GM18867 (cell line): ENCODE data around the gene PKP2.
"Not testable (repeated sequence)": the region's sequence is repeated elsewhere in the genome, so short reads cannot be mapped to it uniquely, and the experiment has no call there.

ENCODE experiments used
- ATAC-seq: cut with Tn5 transposase; IDR thresholded peaks from one replicate; pipeline ENCODE4 v1.9.1; 2021; ENCODE audit warnings: mild to moderate bottlenecking, moderate library complexity; ENCODE audit not compliant: unreplicated experiment

The PKP2 gene

GRCh38 chr12:32897281-32897610, 669 bp upstream of the PKP2 start:
- peak; percentile 2 for ATAC-seq

- no peak for ATAC-seq
Observed at GRCh38 chr12:32895688-32896431, 717 bp downstream of the PKP2 start.

DNA sequence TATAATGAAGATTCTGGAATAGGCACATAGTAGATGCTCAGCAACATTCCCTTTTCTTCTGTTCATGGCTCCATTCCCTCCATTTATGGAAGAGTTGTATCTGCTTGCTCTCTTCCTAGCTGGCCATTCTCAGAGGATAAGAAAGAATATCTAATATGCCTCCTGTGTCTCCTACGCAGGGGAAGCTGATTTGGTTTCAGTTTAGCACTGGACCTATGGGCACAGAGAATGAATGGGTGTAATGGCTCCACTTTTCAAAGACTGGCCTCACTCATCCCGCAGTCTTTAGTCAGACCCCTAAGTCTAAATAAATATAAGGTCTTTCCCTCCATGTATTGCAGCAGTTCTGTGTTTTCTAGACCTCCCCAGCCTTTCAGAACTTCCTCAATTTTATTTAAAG, 2.0 kb downstream of the PKP2 start:
- no peak for ATAC-seq

GRCh38 chr12:32893458-32893857, 3.1 kb downstream of the PKP2 start:
- no peak for ATAC-seq

DNA sequence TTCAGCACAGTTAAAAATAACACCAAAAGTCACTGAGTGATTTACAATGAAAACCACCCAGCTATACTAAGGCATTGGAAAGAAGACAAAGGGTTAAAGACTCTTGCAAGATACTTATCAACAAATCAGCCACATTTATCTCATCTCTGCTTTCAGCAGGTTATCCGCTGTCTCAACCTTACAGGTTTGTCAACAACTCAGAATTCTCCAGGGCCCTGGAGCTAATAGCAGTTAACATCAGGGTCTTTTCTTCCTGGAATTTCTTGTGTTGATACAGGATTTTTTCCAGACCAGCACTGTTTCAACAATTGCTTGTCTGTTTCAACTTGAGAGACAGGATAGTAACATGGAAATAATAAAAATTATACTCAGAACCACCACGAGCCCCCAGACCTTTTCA, 3.5 kb downstream of the PKP2 start:
- no peak for ATAC-seq

- not testable (repeated sequence) for ATAC-seq
Observed at GRCh38 chr12:32892369-32892768, 4.2 kb downstream of the PKP2 start.

DNA sequence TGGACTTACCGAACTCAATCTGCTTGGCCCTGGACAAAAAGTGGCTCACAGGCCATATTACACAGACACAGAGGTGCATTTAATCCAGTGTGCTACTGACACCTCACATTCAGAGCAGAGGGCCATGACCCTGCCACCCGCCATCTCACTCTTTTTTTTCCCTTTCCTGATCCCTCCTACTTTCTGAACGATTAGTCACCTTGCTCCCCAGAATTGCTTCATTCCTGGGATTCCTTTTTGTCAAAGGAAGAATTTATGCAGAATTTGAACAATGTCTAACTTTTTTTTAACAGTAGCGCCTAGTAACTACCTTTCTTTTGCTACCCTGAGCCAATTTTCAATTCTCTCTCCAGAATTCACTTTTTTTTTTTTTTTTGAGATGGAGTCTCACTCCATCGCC, 4.6 kb downstream of the PKP2 start:
- no peak for ATAC-seq

- ATAC-seq, result no peak
Observed at GRCh38 chr12:32891526-32891925, 5.1 kb downstream of the PKP2 start.

DNA sequence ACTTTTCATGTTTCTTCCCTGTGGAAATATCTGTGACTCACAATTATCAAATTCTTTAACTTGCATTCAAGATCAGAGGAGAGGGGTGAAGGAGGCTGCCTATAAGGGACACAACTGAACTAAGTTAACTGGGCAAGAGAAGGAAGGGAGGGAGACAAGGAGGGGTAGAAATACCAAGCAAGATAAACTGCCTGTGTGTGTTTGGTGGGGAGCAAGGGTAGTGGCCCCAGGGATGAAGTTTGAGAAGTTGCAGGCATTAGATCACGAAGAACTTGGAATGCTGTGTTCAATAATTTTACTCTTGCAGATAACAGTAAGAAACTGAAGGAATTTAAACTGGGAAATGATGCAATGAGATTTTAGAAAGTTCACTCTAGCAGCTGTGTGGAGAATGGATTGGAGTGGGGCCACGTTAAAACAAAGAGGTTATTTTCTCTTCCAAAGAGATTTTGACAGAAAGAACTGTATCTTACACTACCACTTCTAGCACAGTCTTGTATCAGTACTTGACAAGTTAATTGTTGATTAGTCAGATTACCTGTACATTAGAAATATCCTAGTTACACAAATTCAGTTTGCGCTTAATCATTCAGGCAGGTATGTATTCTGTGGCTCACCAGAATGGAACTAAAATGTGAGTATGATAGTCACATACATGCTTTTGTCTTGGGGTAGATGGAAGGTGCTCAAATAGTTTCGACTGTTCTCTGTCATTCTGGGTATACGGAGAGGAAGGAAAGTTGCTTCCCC, 7.4 kb downstream of the PKP2 start:
- ATAC-seq, result no peak

DNA sequence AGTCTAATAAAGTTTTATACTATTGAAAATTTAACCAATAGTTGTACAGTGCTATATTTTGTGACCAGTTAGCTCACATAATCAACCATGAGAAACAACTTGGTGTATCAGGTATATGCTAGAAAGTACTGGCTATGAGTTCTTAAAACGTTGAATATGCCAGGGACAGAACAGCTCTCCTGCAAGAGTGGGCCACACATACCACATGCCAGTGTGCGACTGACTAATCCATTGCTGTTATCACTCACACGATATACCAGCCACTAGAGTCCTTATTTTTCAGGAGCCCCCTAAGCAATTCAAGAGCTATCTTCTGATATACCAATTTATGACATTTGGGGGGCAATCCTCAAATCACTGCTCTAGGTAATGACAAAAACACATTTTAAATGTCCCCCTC, 9.5 kb downstream of the PKP2 start:
- no peak for ATAC-seq

GRCh38 chr12:32885831-32886230, 10.7 kb downstream of the PKP2 start:
- ATAC-seq, result peak; percentile 81

DNA sequence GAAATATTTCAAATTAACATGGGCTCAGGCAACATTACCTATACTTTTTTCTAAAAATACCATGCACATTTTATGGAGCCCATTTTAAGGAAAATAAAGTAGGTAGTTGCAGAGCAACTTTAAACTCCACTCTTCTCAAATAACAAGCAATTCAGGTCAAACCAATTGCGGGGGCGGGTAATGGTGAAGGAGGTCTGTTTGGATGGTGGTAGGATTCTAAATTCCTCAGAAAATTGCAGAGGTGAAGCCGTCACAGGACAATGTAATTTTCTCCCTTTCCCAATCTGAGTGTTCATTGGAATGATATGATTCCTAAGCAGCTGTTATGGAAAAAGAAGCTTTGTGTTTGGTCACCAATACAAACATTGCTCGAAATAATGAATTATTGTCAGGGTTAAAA, 11.6 kb downstream of the PKP2 start:
- ATAC-seq, result no peak

DNA sequence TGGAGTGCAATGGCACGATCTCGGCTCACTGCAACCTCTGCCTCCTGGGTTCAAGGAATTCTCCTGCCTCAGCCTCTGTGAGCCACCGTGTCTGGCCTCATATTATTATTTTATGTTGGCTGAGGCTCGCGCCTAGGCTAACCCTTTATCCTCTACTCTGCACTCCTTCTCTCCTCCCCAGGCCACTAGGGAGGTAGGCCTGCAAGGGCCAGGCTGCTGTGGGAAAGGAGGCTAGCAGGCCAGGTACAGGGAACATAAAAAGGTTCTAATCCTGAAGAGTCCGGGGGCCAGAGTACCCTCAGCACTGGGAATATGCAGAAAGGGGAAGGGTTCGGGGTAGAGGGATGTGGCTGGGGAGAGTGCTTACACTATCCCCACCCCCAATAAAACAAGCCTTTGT, 14.9 kb downstream of the PKP2 start:
- no peak for ATAC-seq

DNA sequence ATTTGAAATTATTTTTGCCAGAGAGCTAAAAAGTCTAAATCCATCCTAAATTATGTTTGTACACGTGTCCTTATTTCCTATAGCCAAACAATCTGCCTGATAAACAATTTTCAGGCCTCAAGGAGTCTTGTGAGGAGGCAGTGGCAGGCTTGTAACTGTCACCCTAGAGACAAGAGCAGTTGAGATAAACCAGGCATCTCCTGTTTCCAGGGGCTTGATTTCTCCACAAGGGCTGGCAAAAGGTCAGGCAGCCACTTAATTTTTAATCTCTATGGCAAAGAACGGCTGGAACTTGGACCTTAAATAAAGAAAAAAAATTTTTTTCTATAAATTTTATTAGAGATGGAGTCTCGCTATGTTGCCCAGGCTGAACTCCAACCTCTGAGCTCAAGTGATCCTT, 15.5 kb downstream of the PKP2 start:
- no peak for ATAC-seq

DNA sequence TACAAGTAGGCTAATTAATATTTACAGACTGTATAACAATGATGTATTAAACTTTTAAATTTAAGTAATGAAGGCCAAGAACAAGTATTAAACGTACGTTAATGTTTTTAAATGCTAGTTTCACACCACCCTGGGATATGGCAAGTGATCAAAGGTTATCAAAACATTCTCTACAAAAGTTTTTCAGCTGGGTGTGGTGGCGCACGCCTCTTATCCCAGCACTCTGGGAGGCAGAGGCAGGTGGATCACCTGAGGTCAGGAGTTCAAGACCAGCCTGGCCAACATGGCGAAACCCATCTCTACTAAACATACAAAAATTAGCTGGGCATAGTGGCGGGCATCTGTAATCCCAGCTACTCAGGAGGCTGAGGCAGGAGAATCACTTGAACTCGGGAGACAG, 17.5 kb downstream of the PKP2 start:
- not testable (repeated sequence) for ATAC-seq

GRCh38 chr12:32877601-32878459, 18.7 kb downstream of the PKP2 start:
- no peak for ATAC-seq

GRCh38 chr12:32876004-32876403, 20.6 kb downstream of the PKP2 start:
- no peak for ATAC-seq

GRCh38 chr12:32874975-32875374, 21.6 kb downstream of the PKP2 start:
- no peak for ATAC-seq

- no peak for ATAC-seq
Observed at GRCh38 chr12:32874078-32874477, 22.5 kb downstream of the PKP2 start.

DNA sequence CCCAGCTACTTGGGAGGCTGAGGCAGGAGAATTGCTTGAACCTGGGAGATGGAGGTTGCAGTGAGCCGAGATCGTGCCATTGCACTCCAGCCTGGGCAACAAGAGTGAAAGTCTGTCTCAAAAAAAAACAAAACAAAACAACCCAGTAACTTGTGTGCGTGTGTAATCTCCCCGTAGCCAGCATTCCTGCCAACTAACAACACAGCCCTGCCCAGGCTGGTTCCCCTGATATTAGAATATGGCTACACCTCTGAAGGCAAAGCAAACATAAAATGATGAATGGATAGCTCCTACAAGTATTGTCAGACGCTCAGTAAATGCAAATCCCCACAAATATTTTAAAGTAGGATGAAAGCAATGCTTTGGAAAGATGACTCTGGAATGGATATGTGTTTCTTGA, 24.2 kb downstream of the PKP2 start:
- not testable (repeated sequence) for ATAC-seq

DNA sequence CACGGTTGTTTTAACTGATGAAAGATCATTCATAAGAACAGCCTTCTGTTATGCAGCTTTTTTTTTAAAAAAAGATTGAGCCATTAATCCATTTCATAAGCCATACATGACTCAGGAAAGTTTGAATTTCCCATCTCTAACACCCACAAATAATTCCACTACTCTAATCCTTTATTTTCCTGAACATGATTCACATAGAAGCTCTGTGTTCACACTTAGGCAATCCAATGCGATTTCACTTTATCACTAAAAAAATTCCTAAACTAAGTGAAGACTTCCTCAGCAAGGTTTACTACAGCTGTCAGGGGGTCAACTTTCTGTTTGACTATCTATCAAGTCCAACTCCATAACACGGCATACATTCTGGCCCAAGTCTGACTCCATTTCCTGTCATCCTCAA, 25.9 kb downstream of the PKP2 start:
- ATAC-seq, result no peak

DNA sequence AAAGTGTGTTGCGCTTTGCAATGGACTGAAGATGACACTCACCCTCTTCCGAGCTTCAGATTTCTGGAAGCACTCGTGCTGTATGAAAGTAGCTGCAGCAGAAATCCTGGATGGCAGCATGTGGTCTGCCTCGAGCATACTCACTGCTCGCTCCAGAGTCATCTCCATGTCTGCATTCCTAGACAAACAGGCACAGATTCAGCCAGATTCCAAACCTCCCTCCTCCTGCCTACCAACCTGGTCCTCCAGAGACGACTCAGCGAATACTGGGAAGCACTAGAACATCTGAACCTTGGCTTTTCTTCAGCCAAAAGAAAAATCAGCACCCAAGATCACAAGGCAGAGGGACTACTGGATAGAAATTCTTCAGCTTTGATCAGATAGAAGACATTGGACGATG, 27.7 kb downstream of the PKP2 start:
- no peak for ATAC-seq
